Caco-2 (cell line): ENCODE results near the gene ADGRL3. TPM values are rescaled to one million over a fixed set of nuclear protein-coding genes. Genes with fewer than 3 reads are reported as not detected.

ENCODE experiments used
- BruUV-seq: library from RNA; stranded (reverse); fragments of 400-500 nt; replicated peaks from 2 replicates; lab custom pipeline; 2021; lab: Mats Ljungman, UMichigan
- CTCF ChIA-PET: fragments of 300-600 bp; sonication (Branson Sonifier 250); formaldehyde crosslinking; loops from one replicate; lab custom pipeline; 2022; ENCODE audit warnings: antibody characterized with exemption; lab: Charles Lee
- POLR2A ChIA-PET: fragments of 300-600 bp; sonication (Branson Sonifier 250); formaldehyde crosslinking; loops from one replicate; lab custom pipeline; 2022; ENCODE audit warnings: antibody characterized with exemption; lab: Charles Lee
- DNase-seq, 2 experiments: peaks; one replicate each; pipeline versions ENCODE4 v3.0.0 to v3.0.0-alpha.2; 2020 to 2022
- H3K27me3 ChIP-seq: replicated peaks from 2 replicates; pipeline ENCODE4 v1.6.0; 2011; ENCODE audit warnings: low read length; ENCODE audit not compliant: control insufficient read depth, insufficient read depth
- H3K36me3 ChIP-seq: 2 replicates; pipeline ENCODE4 v1.5.1; 2011; ENCODE audit warnings: low read length; ENCODE audit not compliant: control insufficient read depth, insufficient read depth
- H3K4me1 ChIP-seq: fragments of 250-450 bp; sonication (Bioruptor Pico); 2 replicates; pipeline ENCODE4 v1.5.1; 2020; ENCODE audit warnings: mild to moderate bottlenecking
- H3K4me3 ChIP-seq: 2 replicates; pipeline ENCODE4 v1.5.1; 2011; ENCODE audit warnings: low read depth, mild to moderate bottlenecking, control low read depth, low read length
- H3K9me3 ChIP-seq: fragments of 250-450 bp; sonication (Bioruptor Pico); 2 replicates; pipeline ENCODE4 v1.5.1; 2020; ENCODE audit warnings: mild to moderate bottlenecking, moderate library complexity
- H3K27ac Mint-ChIP-seq: one replicate; pipeline ENCODE4 v1.8.0; 2022; ENCODE audit warnings: mixed read lengths; ENCODE audit not compliant: unreplicated experiment
- H3K27me3 Mint-ChIP-seq: one replicate; pipeline ENCODE4 v1.8.0; 2022; ENCODE audit warnings: mixed read lengths; ENCODE audit not compliant: insufficient read depth, unreplicated experiment
- H3K36me3 Mint-ChIP-seq: one replicate; pipeline ENCODE4 v1.8.0; 2022; ENCODE audit warnings: mild to moderate bottlenecking, mixed read lengths; ENCODE audit not compliant: insufficient read depth, unreplicated experiment
- H3K4me1 Mint-ChIP-seq: one replicate; pipeline ENCODE4 v1.8.0; 2022; ENCODE audit warnings: low read depth, mixed read lengths; ENCODE audit not compliant: unreplicated experiment
- H3K4me3 Mint-ChIP-seq: one replicate; pipeline ENCODE4 v1.8.0; 2022; ENCODE audit warnings: mild to moderate bottlenecking, moderate library complexity, mixed read lengths; ENCODE audit not compliant: unreplicated experiment
- H3K9me3 Mint-ChIP-seq: one replicate; pipeline ENCODE4 v1.8.0; 2022; ENCODE audit warnings: mixed read lengths; ENCODE audit not compliant: unreplicated experiment
- intact Hi-C: fragments of 100-400 bp; cut with micrococcal nuclease; formaldehyde crosslinking; loops from one replicate; pipeline ENCODE4 v1.10.0; 2022; ENCODE audit not compliant: unreplicated experiment
- total RNA-seq: library from RNA; stranded (reverse); gene quantifications from 2 replicates; pipeline ENCODE4 v1.2.3, GENCODE V29; 2022
- TF ChIP-seq, protein P1 (sequence below), 2 experiments: fragments of 200-600 bp in 1 of 2; IDR thresholded peaks; 1 replicate in 1 of 2; 2 replicates in 1 of 2; pipeline versions ENCODE4 v1.5.1 to v1.8.0; 2011 to 2022; ENCODE audit warnings: antibody characterized with exemption in 1 of 2, control low read depth in 1 of 2, inconsistent platforms in 1 of 2, low read depth in 1 of 2, low read length in 1 of 2, mild to moderate bottlenecking in 1 of 2, moderate library complexity in 1 of 2; ENCODE audit not compliant: insufficient read depth in 1 of 2, severe bottlenecking in 1 of 2, unreplicated experiment in 1 of 2

The ADGRL3 gene
- total RNA-seq, 1 experiment from 2014 or later, result 1.5 TPM

DNA sequence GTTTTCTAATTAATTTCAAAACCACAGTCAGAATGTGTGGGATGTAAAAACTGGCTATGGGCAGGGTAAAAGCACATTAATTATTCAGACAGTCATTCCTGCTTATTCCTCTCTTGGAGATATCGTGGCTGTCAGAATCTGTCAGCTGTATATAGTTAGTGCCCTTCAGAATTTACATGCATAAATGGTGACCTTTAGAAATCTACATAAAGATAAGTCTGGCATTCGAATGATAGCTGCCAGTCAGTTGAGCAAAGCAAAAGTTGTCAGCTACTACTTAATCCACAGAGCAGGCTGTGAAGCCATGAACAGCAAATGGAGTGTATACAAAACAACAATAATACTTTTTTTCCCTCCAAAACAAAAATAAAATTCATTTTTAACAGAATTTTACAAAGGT is 189.5 kb downstream of the ADGRL3 start:
- Histone ChIP-seq H3K27me3 (no peaks in the 10 kb centered on the region), H3K9me3 (no peaks in the 10 kb centered on the region), H3K36me3 (no peaks in the 10 kb centered on the region), H3K4me3 (no peak overlapping the region), H3K4me1 (no peaks in the 10 kb centered on the region)
- POLR2A ChIA-PET, result no interaction called here
- no peaks in the 10 kb centered on the region for H3K4me1 Mint-ChIP-seq
- no TSS peak for BruUV-seq
- no peak overlapping the region for H3K4me3 Mint-ChIP-seq
- H3K36me3 Mint-ChIP-seq, result no peaks in the 10 kb centered on the region
- TF ChIP-seq, protein P1, sequence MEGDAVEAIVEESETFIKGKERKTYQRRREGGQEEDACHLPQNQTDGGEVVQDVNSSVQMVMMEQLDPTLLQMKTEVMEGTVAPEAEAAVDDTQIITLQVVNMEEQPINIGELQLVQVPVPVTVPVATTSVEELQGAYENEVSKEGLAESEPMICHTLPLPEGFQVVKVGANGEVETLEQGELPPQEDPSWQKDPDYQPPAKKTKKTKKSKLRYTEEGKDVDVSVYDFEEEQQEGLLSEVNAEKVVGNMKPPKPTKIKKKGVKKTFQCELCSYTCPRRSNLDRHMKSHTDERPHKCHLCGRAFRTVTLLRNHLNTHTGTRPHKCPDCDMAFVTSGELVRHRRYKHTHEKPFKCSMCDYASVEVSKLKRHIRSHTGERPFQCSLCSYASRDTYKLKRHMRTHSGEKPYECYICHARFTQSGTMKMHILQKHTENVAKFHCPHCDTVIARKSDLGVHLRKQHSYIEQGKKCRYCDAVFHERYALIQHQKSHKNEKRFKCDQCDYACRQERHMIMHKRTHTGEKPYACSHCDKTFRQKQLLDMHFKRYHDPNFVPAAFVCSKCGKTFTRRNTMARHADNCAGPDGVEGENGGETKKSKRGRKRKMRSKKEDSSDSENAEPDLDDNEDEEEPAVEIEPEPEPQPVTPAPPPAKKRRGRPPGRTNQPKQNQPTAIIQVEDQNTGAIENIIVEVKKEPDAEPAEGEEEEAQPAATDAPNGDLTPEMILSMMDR (IDR thresholded peaks at IDR 0.05; ENCODE audit: insufficient read depth in 1 of 2, low read depth in 1 of 2, low read length in 1 of 2, severe bottlenecking in 1 of 2, unreplicated experiment in 1 of 2), result no peak
- H3K27me3 Mint-ChIP-seq, result no peaks in the 10 kb centered on the region
- DNase-seq, result no peak
- CTCF ChIA-PET, result no interaction called here
- H3K27ac Mint-ChIP-seq, result no peak overlapping the region
- H3K9me3 Mint-ChIP-seq, result no peaks in the 10 kb centered on the region
- intact Hi-C loops, result no loop called here

- Histone ChIP-seq H3K9me3 (no peaks in the 10 kb centered on the region), H3K4me1 (no peaks in the 10 kb centered on the region), H3K4me3 (no peak overlapping the region), H3K27me3 (no peaks in the 10 kb centered on the region), H3K36me3 (no peaks in the 10 kb centered on the region)
- Mint-ChIP-seq H3K27ac (no peak overlapping the region), H3K9me3 (no peaks in the 10 kb centered on the region), H3K36me3 (no peaks in the 10 kb centered on the region), H3K4me3 (no peak overlapping the region), H3K27me3 (no peaks in the 10 kb centered on the region), H3K4me1 (no peaks in the 10 kb centered on the region)
- no peak for DNase-seq
- POLR2A ChIA-PET, result no interaction called here
- CTCF ChIA-PET, result no interaction called here
- TF ChIP-seq, protein P1 (IDR thresholded peaks at IDR 0.05; ENCODE audit: insufficient read depth in 1 of 2, low read depth in 1 of 2, low read length in 1 of 2, severe bottlenecking in 1 of 2, unreplicated experiment in 1 of 2), result no peak
- BruUV-seq, result no TSS peak
- intact Hi-C loops, result no loop called here
Observed at GRCh38 chr4:61395754-61396153, 195.6 kb downstream of the ADGRL3 start.

GRCh38 chr4:61397174-61397573 is 197.0 kb downstream of the ADGRL3 start:
- ChIA-PET CTCF (no interaction called here), POLR2A (no interaction called here)
- Histone ChIP-seq H3K4me3 (no peak overlapping the region), H3K27me3 (no peaks in the 10 kb centered on the region), H3K9me3 (no peaks in the 10 kb centered on the region), H3K36me3 (no peaks in the 10 kb centered on the region), H3K4me1 (no peaks in the 10 kb centered on the region)
- Mint-ChIP-seq H3K4me3 (no peak overlapping the region), H3K4me1 (no peaks in the 10 kb centered on the region), H3K9me3 (no peaks in the 10 kb centered on the region), H3K27ac (no peak overlapping the region), H3K27me3 (no peaks in the 10 kb centered on the region), H3K36me3 (no peaks in the 10 kb centered on the region)
- BruUV-seq, result no TSS peak
- TF ChIP-seq, protein P1 (IDR thresholded peaks at IDR 0.05; ENCODE audit: insufficient read depth in 1 of 2, low read depth in 1 of 2, low read length in 1 of 2, severe bottlenecking in 1 of 2, unreplicated experiment in 1 of 2), result no peak
- no peak for DNase-seq
- intact Hi-C loops, result no loop called here
